Measurements from ENCODE around the gene STXBP3. TPM values are rescaled to one million over a fixed set of nuclear protein-coding genes. Genes with fewer than 3 reads are reported as not detected.

Gene STXBP3
- total and polyA plus RNA-seq, 2 of the 8 experiments (the other 6 are each of a cell fraction or from before 2014, with no cell fraction given): 6.0 to 38.5 TPM

DNA sequence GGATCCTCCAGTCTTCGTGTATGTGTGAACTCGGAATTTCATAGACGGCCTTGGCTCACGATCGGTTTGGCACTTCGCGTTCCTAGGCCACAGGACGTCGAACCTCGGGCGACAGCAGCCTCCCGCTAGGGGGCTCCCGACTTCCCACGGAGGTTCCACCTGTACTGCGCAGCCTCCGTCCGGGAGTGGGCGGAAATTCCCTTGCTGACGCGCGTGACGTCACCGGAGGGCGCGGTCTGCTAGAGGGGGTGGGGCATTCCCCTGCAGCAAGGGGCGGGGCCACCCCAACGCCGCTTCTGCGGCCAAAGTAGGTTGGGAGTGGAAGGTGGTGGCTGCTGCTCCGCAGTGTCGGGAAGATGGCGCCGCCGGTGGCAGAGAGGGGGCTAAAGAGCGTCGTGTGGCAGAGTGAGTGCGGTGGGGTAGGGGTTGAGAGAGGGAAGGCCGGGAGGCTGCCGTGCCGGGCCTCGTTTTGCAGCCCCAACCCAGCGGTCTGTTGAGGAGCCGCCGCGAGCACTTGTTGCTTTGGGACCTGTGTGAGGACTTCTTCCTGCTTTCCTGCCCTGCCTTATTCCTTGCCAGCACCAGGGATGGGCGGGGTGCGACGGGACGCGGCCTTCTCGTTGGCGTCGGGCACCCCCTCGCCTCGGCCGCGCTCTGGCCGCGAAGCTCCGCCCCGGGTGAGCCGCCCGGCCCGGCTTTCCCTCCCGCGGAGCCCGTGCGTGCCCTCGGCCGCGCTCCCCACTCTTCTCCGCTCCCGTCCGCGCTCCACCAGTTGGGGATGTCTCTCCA lies at the start of gene STXBP3 (continued):
- TF ChIP-seq GABPA (IDR thresholded peaks at IDR 0.05; ENCODE audit: borderline replicate concordance, insufficient read depth, low read length) (no peak), JUN (IDR thresholded peaks at IDR 0.05; ENCODE audit: low read depth, low read length) (no peak), SIRT6 (IDR thresholded peaks at IDR 0.05; ENCODE audit: low read length) (no peak), TAF1 (IDR thresholded peaks at IDR 0.05; ENCODE audit: low read depth, low read length) (peak; percentile 97), BCL11A (IDR thresholded peaks at IDR 0.05; ENCODE audit: low read depth in 2 of 2, low read length in 2 of 2) (no peak), SIN3A (conservative IDR thresholded peaks at IDR 0.05 in 1 of 2, IDR thresholded peaks at IDR 0.05 in 1 of 2; ENCODE audit: low read depth in 1 of 2, low read length in 2 of 2) (0 out of 4 replicates have a peak, but pooled peaks of 1 of the 2 experiments have one; percentile 55), HDAC2 (IDR thresholded peaks at IDR 0.05; ENCODE audit: borderline replicate concordance in 1 of 2, low read depth in 2 of 2, low read length in 2 of 2) (peak; percentile 77 to 87; a peak in 3 of 4 replicates), EGR1 (IDR thresholded peaks at IDR 0.05; ENCODE audit: borderline replicate concordance, low read depth, low read length) (peak; percentile 51; the same call in 1 of the 2 replicates), SIX5 (IDR thresholded peaks at IDR 0.05; ENCODE audit: low read depth, low read length) (no peak), SRF (IDR thresholded peaks at IDR 0.05; ENCODE audit: low read depth, low read length) (no peak), RFX5 (IDR thresholded peaks at IDR 0.05; ENCODE audit: borderline replicate concordance, low read depth, low read length) (no peak), POU5F1 (IDR thresholded peaks at IDR 0.05; ENCODE audit: low read depth, low read length) (no peak), ZNF274 (IDR thresholded peaks at IDR 0.05; ENCODE audit: borderline replicate concordance, extremely low read depth, low read length) (no peak), JUND (IDR thresholded peaks at IDR 0.05; ENCODE audit: low read length) (peak; percentile 82), KDM5A (IDR thresholded peaks at IDR 0.05; ENCODE audit: low read length) (no peak), SP2 (IDR thresholded peaks at IDR 0.05; ENCODE audit: low read length) (no peak), TBP (IDR thresholded peaks at IDR 0.05; ENCODE audit: low read depth, low read length) (peak; percentile 89), KDM1A (IDR thresholded peaks at IDR 0.05; ENCODE audit: borderline replicate concordance, low read length) (no peak)
